B cell (primary cell): Measurements from ENCODE around the gene OR4F16. TPM values are rescaled to one million over a fixed set of nuclear protein-coding genes. Genes with fewer than 3 reads are reported as not detected.
"Not testable (repeated sequence)": the region's sequence is repeated elsewhere in the genome, so short reads cannot be mapped to it uniquely, and the experiment has no call there.

Experiments
- ATAC-seq: fragments of 200-7000 bp; cut with Tn5 transposase; one replicate; pipeline ENCODE4 v1.10.0; 2021; ENCODE audit warnings: low read depth, mild to moderate bottlenecking, moderate number of reproducible peaks, moderate library complexity
- CTCF ChIA-PET: fragments of 350-600 bp; sonication (Branson Sonifier 250); formaldehyde crosslinking; loops from one replicate; lab custom pipeline; 2021; ENCODE audit warnings: antibody characterized with exemption, inconsistent platforms; lab: Charles Lee
- POLR2A ChIA-PET: fragments of 350-600 bp; sonication (Branson Sonifier 250); formaldehyde crosslinking; loops from one replicate; lab custom pipeline; 2021; ENCODE audit warnings: antibody characterized with exemption; lab: Charles Lee
- DNase-seq: peaks from one replicate; pipeline ENCODE4 v3.0.0; 2013
- H2AFZ ChIP-seq: 2 replicates; pipeline ENCODE4 v1.6.1; 2012; ENCODE audit warnings: mild to moderate bottlenecking, low read depth, low read length; ENCODE audit not compliant: insufficient read depth, poor library complexity, severe bottlenecking
- H3K27ac ChIP-seq, 2 donors: 1 replicate in 1 of 2; 2 replicates in 1 of 2; pipeline ENCODE4 v1.5.1; 2012 to 2013; ENCODE audit warnings: low read length in 2 of 2, mild to moderate bottlenecking in 2 of 2, moderate library complexity in 1 of 2
- H3K27me3 ChIP-seq, 4 experiments: fragments of 200-600 bp in 1 of 4; sonication (generic) in 1 of 4; replicated peaks in 1 of 4; 1 replicate in 2 of 4; 2 replicates in 2 of 4; pipeline versions ENCODE4 v1.6.1 to v1.7.0; 2013 to 2016; ENCODE audit warnings: low read length in 3 of 4, mild to moderate bottlenecking in 2 of 4, mixed read lengths in 1 of 4, moderate library complexity in 1 of 4; ENCODE audit not compliant: insufficient read depth in 4 of 4, control insufficient read depth in 3 of 4; ENCODE audit errors: control extremely low read depth in 1 of 4
- H3K36me3 ChIP-seq, 2 experiments: replicated peaks in 1 of 2; 1 replicate in 1 of 2; 2 replicates in 1 of 2; pipeline versions ENCODE4 v1.6.1 to v1.7.1; 2013; ENCODE audit warnings: low read length in 1 of 2; ENCODE audit not compliant: insufficient read depth in 2 of 2, control insufficient read depth in 1 of 2; ENCODE audit errors: control extremely low read depth in 1 of 2, extremely low read depth in 1 of 2
- H3K4me1 ChIP-seq, 2 donors: fragments of 200-600 bp in 1 of 2; sonication (generic) in 1 of 2; 1 replicate in 1 of 2; 2 replicates in 1 of 2; pipeline versions ENCODE4 v1.5.1 to v1.6.1; 2013 to 2017; ENCODE audit warnings: low read length in 2 of 2; ENCODE audit not compliant: control insufficient read depth in 2 of 2, insufficient read depth in 2 of 2
- H3K4me2 ChIP-seq: replicated peaks from 2 replicates; pipeline ENCODE3; 2012; ENCODE audit warnings: mild to moderate bottlenecking, low read depth, low read length; ENCODE audit not compliant: poor library complexity, severe bottlenecking
- H3K4me3 ChIP-seq, 5 experiments: fragments of 200-600 bp in 1 of 5; sonication (generic) in 1 of 5; 1 replicate in 3 of 5; 2 replicates in 2 of 5; pipeline versions ENCODE4 v1.5.1 to v1.7.0; 2011 to 2016; ENCODE audit warnings: low read length in 4 of 5, mild to moderate bottlenecking in 4 of 5, low read depth in 2 of 5, control low read depth in 1 of 5, moderate library complexity in 1 of 5; ENCODE audit not compliant: insufficient read depth in 1 of 5; ENCODE audit errors: control extremely low read depth in 1 of 5, extremely low read depth in 1 of 5
- H3K79me2 ChIP-seq: fragments of 200-600 bp; sonication (generic); one replicate; pipeline ENCODE4 v1.6.0; 2016; ENCODE audit warnings: low read length; ENCODE audit not compliant: control insufficient read depth, insufficient read depth
- H3K9ac ChIP-seq: fragments of 200-600 bp; sonication (generic); 2 replicates; pipeline ENCODE4 v1.6.1; 2017; ENCODE audit warnings: mild to moderate bottlenecking, low read length, moderate library complexity
- H3K9me3 ChIP-seq, 3 donors: one replicate each; pipeline versions ENCODE4 v1.6.1 to v1.7.1; 2013; ENCODE audit warnings: low read length in 2 of 3; ENCODE audit not compliant: control insufficient read depth in 2 of 3, insufficient read depth in 1 of 3; ENCODE audit errors: control extremely low read depth in 1 of 3
- H4K20me1 ChIP-seq: 2 replicates; pipeline ENCODE4 v1.6.0; 2012; ENCODE audit warnings: mild to moderate bottlenecking, low read length; ENCODE audit not compliant: insufficient read depth, control insufficient read depth, poor library complexity, severe bottlenecking
- H3K27ac Mint-ChIP-seq: one replicate; pipeline ENCODE4 v1.8.0; 2021; ENCODE audit warnings: mixed read lengths
- H3K27me3 Mint-ChIP-seq: one replicate; pipeline ENCODE4 v1.8.0; 2021; ENCODE audit warnings: mixed read lengths
- H3K4me1 Mint-ChIP-seq: one replicate; pipeline ENCODE4 v1.8.0; 2021; ENCODE audit warnings: mixed read lengths
- H3K4me3 Mint-ChIP-seq: one replicate; pipeline ENCODE4 v1.8.0; 2021; ENCODE audit warnings: mixed read lengths
- H3K9me3 Mint-ChIP-seq: one replicate; pipeline ENCODE4 v1.8.0; 2022; ENCODE audit warnings: mixed read lengths; ENCODE audit not compliant: insufficient read depth
- WGBS: methylation state at CpG from one replicate; pipeline ENCODE4 v1.1.5; 2013; ENCODE audit warnings: missing lambda C conversion rate; ENCODE audit not compliant: insufficient coverage; 5-methylcytosine and 5-hydroxymethylcytosine counted together
- intact Hi-C: fragments of 100-400 bp; cut with micrococcal nuclease; formaldehyde crosslinking; loops from one replicate; pipeline ENCODE4 v1.10.0; 2022
- polyA minus RNA-seq: library from RNA; depleted of rRNA, polyadenylated mRNA; stranded (reverse); fragments of >200 nt; gene quantifications from 2 replicates; pipeline ENCODE4 v1.2.3, GENCODE V29; 2012
- polyA plus RNA-seq: library from polyadenylated mRNA; depleted of rRNA; stranded (reverse); fragments of >200 nt; gene quantifications from 2 replicates; pipeline ENCODE4 v1.2.3, GENCODE V29; 2012
- total RNA-seq, 2 donors: library from RNA; stranded (reverse); fragments of 120-200 nt in 1 of 2; gene quantifications; 1 replicate in 1 of 2; 2 replicates in 1 of 2; pipeline versions ENCODE4 v1.2.3 to v1.2.4, GENCODE V29; 2013 to 2022

Gene OR4F16, protein sequence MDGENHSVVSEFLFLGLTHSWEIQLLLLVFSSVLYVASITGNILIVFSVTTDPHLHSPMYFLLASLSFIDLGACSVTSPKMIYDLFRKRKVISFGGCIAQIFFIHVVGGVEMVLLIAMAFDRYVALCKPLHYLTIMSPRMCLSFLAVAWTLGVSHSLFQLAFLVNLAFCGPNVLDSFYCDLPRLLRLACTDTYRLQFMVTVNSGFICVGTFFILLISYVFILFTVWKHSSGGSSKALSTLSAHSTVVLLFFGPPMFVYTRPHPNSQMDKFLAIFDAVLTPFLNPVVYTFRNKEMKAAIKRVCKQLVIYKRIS
- total RNA-seq (not detected in 2 replicates), polyA plus RNA-seq (not detected in 2 replicates), polyA minus RNA-seq (not detected in 2 replicates)
- total RNA-seq (2013) = not detected

- H3K4me3 ChIP-seq, ATAC-seq, H3K27me3 Mint-ChIP-seq, H3K27me3 ChIP-seq, H3K4me1 ChIP-seq, H3K9me3 Mint-ChIP-seq, intact Hi-C loops, H3K27ac ChIP-seq, POLR2A ChIA-PET, H3K36me3 ChIP-seq, H3K9ac ChIP-seq, H3K9me3 ChIP-seq, CTCF ChIA-PET, H3K79me2 ChIP-seq, H2AFZ ChIP-seq, H3K4me3 Mint-ChIP-seq, H4K20me1 ChIP-seq, H3K27ac Mint-ChIP-seq, H3K4me1 Mint-ChIP-seq, DNase-seq, H3K4me2 ChIP-seq: not testable (repeated sequence)
Observed at GRCh38 chr1:686554-686953, at the start of gene OR4F16. OR4F16 (minus strand) TSS chr1:686654; CDS start chr1:686654, 0 bp downstream.

GRCh38 chr1:733649-734048, 47.2 kb upstream of the OR4F16 start:
- H3K4me3 Mint-ChIP-seq, H3K4me2 ChIP-seq, H3K4me1 Mint-ChIP-seq, H3K9me3 Mint-ChIP-seq, ATAC-seq, intact Hi-C loops, H3K27me3 ChIP-seq, H3K27ac Mint-ChIP-seq, H3K9me3 ChIP-seq, H2AFZ ChIP-seq, H3K79me2 ChIP-seq, H3K4me3 ChIP-seq, CTCF ChIA-PET, H4K20me1 ChIP-seq, H3K36me3 ChIP-seq, POLR2A ChIA-PET, H3K9ac ChIP-seq, H3K27me3 Mint-ChIP-seq, DNase-seq, H3K4me1 ChIP-seq, H3K27ac ChIP-seq: not testable (repeated sequence)
- no CpG with 5 or more reads among the region's 3 CpGs for WGBS

GRCh38 chr1:727040-727439, 40.6 kb upstream of the OR4F16 start:
- H3K27me3 ChIP-seq, ATAC-seq, H3K9me3 ChIP-seq, intact Hi-C loops, DNase-seq, H3K9me3 Mint-ChIP-seq, H3K27ac ChIP-seq, H3K4me2 ChIP-seq, H3K36me3 ChIP-seq, POLR2A ChIA-PET, H2AFZ ChIP-seq, H3K79me2 ChIP-seq, H3K4me3 ChIP-seq, H3K27me3 Mint-ChIP-seq, CTCF ChIA-PET, H3K4me1 Mint-ChIP-seq, H4K20me1 ChIP-seq, H3K4me3 Mint-ChIP-seq, H3K4me1 ChIP-seq, H3K27ac Mint-ChIP-seq, H3K9ac ChIP-seq: not testable (repeated sequence)
- WGBS = 100% methylated on average over 4 of the region's 20 CpGs
